Measurements from ENCODE around the gene BEAN1.

DNA sequence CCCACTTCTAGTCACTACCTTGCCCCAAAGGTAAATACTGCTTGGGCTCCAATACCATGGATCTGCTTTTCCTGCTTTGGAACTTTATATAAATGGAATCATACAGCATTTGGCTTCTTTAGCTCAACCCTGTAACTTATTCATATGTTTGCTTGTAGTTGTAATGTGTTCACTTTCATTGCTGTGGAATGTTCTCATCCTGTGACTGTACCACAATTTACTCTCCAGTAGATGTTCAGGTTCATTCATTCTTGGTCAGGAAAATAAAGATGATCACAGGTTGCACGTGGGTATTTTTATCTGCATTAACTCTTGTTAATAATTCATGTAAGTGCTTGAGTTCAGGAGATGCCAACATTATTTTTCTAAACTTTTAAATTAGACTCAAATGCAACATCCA is 6.7 kb upstream of the BEAN1 start:
- TF ChIP-seq POLR2A (IDR thresholded peaks at IDR 0.05; ENCODE audit: low read depth, low read length) (no peak), SPI1 (IDR thresholded peaks at IDR 0.05; ENCODE audit: low read depth, low read length) (no peak), POLR2AphosphoS5 (IDR thresholded peaks at IDR 0.05; ENCODE audit: low read depth, low read length) (no peak), TAF1 (IDR thresholded peaks at IDR 0.05; ENCODE audit: low read depth, low read length) (no peak)

Measured in GM12891 (cell line).